ENCODE measurements around the gene SIDT2.

DNA sequence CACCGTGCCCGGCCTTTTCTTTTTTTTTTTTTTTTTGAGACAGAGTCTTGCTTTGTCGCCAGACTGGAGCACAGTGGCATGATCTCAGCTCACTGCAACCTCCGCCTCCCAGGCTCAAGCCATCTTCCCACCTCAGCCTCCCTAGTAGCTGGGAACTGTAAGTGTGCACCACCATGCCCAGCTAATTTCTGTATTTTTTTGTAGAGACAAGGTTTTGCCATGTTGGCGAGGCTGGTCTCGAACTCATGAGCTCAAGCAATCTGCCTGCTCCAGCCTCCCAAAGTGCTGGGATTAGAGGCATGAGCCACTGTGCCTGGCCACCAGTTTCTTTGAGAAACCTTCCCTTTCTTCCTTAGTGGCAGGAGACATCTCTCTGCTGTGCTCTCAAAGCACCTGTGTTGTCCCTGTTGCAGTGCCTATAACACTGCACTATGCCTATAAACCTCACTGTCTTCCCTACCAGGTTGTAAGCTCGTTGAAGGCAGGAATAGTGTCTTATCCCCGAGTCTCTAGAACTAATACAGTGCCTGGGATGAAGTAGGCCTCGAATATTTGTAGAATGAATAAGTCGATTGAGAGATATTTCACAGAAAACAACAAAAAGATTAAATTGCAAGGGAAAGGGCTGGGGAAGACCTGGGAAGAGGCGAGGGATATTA lies 34.3 kb downstream of the SIDT2 start:
- TF ChIP-seq CTCF (IDR thresholded peaks at IDR 0.05) (no peak), POLR2A (IDR thresholded peaks at IDR 0.05) (no peak), EP300 (IDR thresholded peaks at IDR 0.05) (no peak), POLR2AphosphoS5 (IDR thresholded peaks at IDR 0.05) (peak in 1 of 3 donors; percentile 12)
